ENCODE measurements around the gene IGFL3. TPM values are rescaled to one million over a fixed set of nuclear protein-coding genes. Genes with fewer than 3 reads are reported as not detected.

IGFL3 gene
- total and polyA plus RNA-seq, 3 donors from 2014 or later: not detected

- H3K27ac ChIP-seq: peak overlapping the region; percentile 6 to 87
- H3K27me3 ChIP-seq: no peaks in the 10 kb centered on the region
- intact Hi-C loops (cut with DNase I; ENCODE audit: low total_unique reads): no loop called here
- 78 to 96% methylated on average over 1 of the region's 1 CpG for WGBS, 2 donors
- peaks cover 17% of the 10 kb centered on the region for H3K4me1 ChIP-seq
- no peaks in the 10 kb centered on the region for H3K36me3 ChIP-seq (ENCODE audit: low read depth, missing control alignments)
- TF ChIP-seq CTCF (IDR thresholded peaks at IDR 0.05): no peak
- no peak for TF ChIP-seq POLR2A (IDR thresholded peaks at IDR 0.05)
- no peak for DNase-seq
- no peaks in the 10 kb centered on the region for H3K9me3 ChIP-seq
- H3K4me3 ChIP-seq: no peak overlapping the region
Measured at GRCh38 chr19:46133777-46134241, 9.3 kb upstream of the IGFL3 start.

GRCh38 chr19:46133101-46133627 lies 8.7 kb upstream of the IGFL3 start:
- H3K27me3 ChIP-seq: no peaks in the 10 kb centered on the region
- no peaks in the 10 kb centered on the region for H3K9me3 ChIP-seq
- H3K4me1 ChIP-seq: peaks cover 17% of the 10 kb centered on the region
- WGBS, 2 donors: 48 to 59% methylated on average over 6 of the region's 6 CpGs
- no peaks in the 10 kb centered on the region for H3K36me3 ChIP-seq (ENCODE audit: low read depth, missing control alignments)
- intact Hi-C loops (cut with DNase I; ENCODE audit: low total_unique reads): no loop called here
- peak overlapping the region; percentile 63 to 87 for H3K27ac ChIP-seq
- TF ChIP-seq POLR2A (IDR thresholded peaks at IDR 0.05): no peak
- TF ChIP-seq CTCF (IDR thresholded peaks at IDR 0.05): no peak
- peak; percentile 67 for DNase-seq
- H3K4me3 ChIP-seq: no peak overlapping the region

- DNase-seq: no peak
- intact Hi-C loops (cut with DNase I; ENCODE audit: low total_unique reads): no loop called here
- no peak overlapping the region for H3K4me3 ChIP-seq
Measured at GRCh38 chr19:46132508-46133100, 8.1 kb upstream of the IGFL3 start.

GRCh38 chr19:46131485-46132143 lies 7.1 kb upstream of the IGFL3 start:
- Histone ChIP-seq H3K36me3 (ENCODE audit: low read depth, missing control alignments) (no peaks in the 10 kb centered on the region), H3K27ac (no peak overlapping the region), H3K27me3 (no peaks in the 10 kb centered on the region), H3K4me3 (no peak overlapping the region), H3K4me1 (peaks cover 17% of the 10 kb centered on the region), H3K9me3 (no peaks in the 10 kb centered on the region)
- intact Hi-C loops (cut with DNase I; ENCODE audit: low total_unique reads): no loop called here
- TF ChIP-seq POLR2A (IDR thresholded peaks at IDR 0.05) (no peak), CTCF (IDR thresholded peaks at IDR 0.05) (no peak)
- no peak for DNase-seq
- WGBS, 2 donors: 88 to 90% methylated on average over 10 of the region's 10 CpGs

More at GRCh38 chr19:46132508-46133100, 8.1 kb upstream of the IGFL3 start:
- WGBS, 2 donors: 50 to 69% methylated on average over 4 of the region's 4 CpGs
- H3K27ac ChIP-seq: peak overlapping the region; percentile 63 to 87
- H3K9me3 ChIP-seq: no peaks in the 10 kb centered on the region
- H3K4me1 ChIP-seq: peaks cover 17% of the 10 kb centered on the region
- TF ChIP-seq POLR2A (IDR thresholded peaks at IDR 0.05): no peak
- TF ChIP-seq CTCF (IDR thresholded peaks at IDR 0.05): no peak
- H3K27me3 ChIP-seq: no peaks in the 10 kb centered on the region
- H3K36me3 ChIP-seq (ENCODE audit: low read depth, missing control alignments): no peaks in the 10 kb centered on the region
